ENCODE data around the gene NXPE3. TPM values are rescaled to one million over a fixed set of nuclear protein-coding genes. Genes with fewer than 3 reads are reported as not detected.

Gene NXPE3
- total RNA-seq, 1 experiment from 2014 or later, result 15.9 TPM

DNA sequence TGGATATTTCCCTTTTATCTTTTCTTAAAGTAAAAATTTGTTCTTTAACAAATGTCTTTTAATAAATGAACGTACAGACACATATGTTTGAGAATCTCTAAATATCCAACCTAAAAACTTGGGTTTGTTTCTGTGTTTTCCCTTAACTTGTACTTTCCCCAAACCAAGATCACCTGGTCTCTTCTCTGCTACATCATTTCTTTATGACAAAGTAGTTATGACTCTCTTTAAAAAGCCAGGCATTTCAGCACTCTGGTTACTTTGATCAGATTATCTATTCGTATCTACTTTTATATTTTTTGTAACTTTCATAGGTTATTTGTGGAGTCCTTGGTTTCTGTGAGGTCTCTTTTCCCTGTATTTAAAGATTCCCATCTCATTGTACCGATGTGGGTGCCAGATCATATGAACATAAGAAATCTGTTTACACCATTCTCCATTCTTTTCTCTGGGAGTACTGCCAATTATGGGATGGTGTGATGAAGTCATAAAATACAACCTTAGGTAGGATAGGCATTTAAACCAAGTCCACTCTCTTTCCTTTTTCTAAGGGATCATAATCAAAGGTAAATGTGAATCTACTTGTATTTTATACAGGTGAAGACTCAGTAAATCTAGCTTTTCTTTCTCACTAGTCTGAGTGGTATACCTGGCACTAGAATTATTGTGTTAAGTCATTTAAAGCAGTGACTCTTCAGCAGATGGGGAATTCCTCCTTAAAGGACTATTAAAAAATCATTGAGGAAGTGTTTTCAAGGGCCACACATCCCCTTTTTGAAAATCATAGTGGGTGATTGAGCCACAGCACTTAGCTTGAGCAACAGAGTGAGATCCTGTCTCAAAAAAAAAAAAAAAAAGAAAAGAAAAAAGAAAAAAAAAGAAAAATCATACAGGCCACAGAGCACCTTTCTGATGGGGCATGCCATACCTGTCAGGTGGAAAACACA is 57.9 kb downstream of the NXPE3 start:
- Histone ChIP-seq H3K79me1 (ENCODE audit: insufficient read depth, low read depth, low read length, poor library complexity, severe bottlenecking) (no peaks in the 10 kb centered on the region), H3K79me2 (ENCODE audit: insufficient read depth, low read length) (no peaks in the 10 kb centered on the region), H3K27me3 (ENCODE audit: insufficient read depth, low read length) (no peaks in the 10 kb centered on the region), H3K18ac (ENCODE audit: insufficient read length, low read depth, low read length) (no peak overlapping the region), H3K23ac (ENCODE audit: insufficient read length, low read depth, low read length) (no peak overlapping the region), H4K8ac (replicated peaks; ENCODE audit: insufficient read length, low read depth, low read length) (no peak overlapping the region), H2AFZ (ENCODE audit: low read length) (no peak overlapping the region), H2BK15ac (ENCODE audit: low read depth, low read length) (no peak overlapping the region), H2BK20ac (ENCODE audit: low read depth, low read length, poor library complexity, severe bottlenecking) (no peak overlapping the region), H3K27ac (ENCODE audit: insufficient read length, low read depth, low read length) (no peak overlapping the region), H3K9me3 (ENCODE audit: control insufficient read depth, low read depth, low read length) (no peaks in the 10 kb centered on the region), H4K5ac (ENCODE audit: insufficient read length, low read depth, low read length) (no peak overlapping the region), H3T11ph (ENCODE audit: low read length) (no peak overlapping the region), H4K91ac (ENCODE audit: insufficient read length, low read depth, low read length) (no peak overlapping the region), H4K20me1 (ENCODE audit: control insufficient read depth, insufficient read depth, insufficient read length) (no peaks in the 10 kb centered on the region), H3K4me2 (ENCODE audit: insufficient read depth, insufficient read length, low read length) (no peak overlapping the region), H2BK120ac (ENCODE audit: low read depth, low read length, poor library complexity, severe bottlenecking) (no peak overlapping the region), H2BK12ac (ENCODE audit: insufficient read length, low read depth, low read length) (no peak overlapping the region), H3K14ac (ENCODE audit: insufficient read depth, low read length) (no peak overlapping the region), H3K4ac (ENCODE audit: low read depth, low read length) (no peak overlapping the region), H3K4me1 (ENCODE audit: insufficient read depth, low read length) (peaks cover 1% of the 10 kb centered on the region; the same call in 1 of the 2 replicates), H2BK5ac (ENCODE audit: insufficient read length, low read length) (no peak overlapping the region), H2AK5ac (ENCODE audit: insufficient read length, low read length) (no peak overlapping the region), H3K9ac (ENCODE audit: extremely low read depth, insufficient read length, low read length) (no peak overlapping the region), H3K23me2 (ENCODE audit: insufficient read length, low read depth, low read length, poor library complexity, severe bottlenecking) (no peaks in the 10 kb centered on the region), H3K56ac (ENCODE audit: insufficient read length, low read depth, low read length) (no peak overlapping the region)
- Mint-ChIP-seq H3K4me3 (no peak overlapping the region), H3K27me3 (ENCODE audit: low read depth) (no peaks in the 10 kb centered on the region), H3K4me1 (peaks cover 24 to 28% of the 10 kb centered on the region in 2 experiments), H3K36me3 (ENCODE audit: insufficient read depth in 1 of 3, low read depth in 3 of 3) (peaks cover 0 to 1% (median 0%) of the 10 kb centered on the region in 3 experiments; a peak in 1 of 7 replicates), H3K9me3 (no peaks in the 10 kb centered on the region), H3K27ac (no peak overlapping the region)
- TF ChIP-seq CTCF (conservative IDR thresholded peaks at IDR 0.05), result no peak
- no peak for DNase-seq
- no CpG with 5 or more reads among the region's 3 CpGs for WGBS (ENCODE audit: extremely low coverage, insufficient read length, low lambda C conversion rate)
